ENCODE data around the gene PLA2G7. TPM values are rescaled to one million over a fixed set of nuclear protein-coding genes. Genes with fewer than 3 reads are reported as not detected.

PLA2G7 gene
- total and polyA plus RNA-seq, 2 of the 8 experiments (the other 6 are each of a cell fraction or from before 2014, with no cell fraction given), result 1.5 to 2.2 TPM

- CTCF ChIA-PET (ENCODE audit: partially characterized antibody), result interaction anchor here (1.3 to 2.5 kb wide), 3 partner anchors 21 to 26 kb away, joined by 3 to 5 read pairs (median 3); partner anchors contain the start of gene PLA2G7
- Histone ChIP-seq H2BK12ac (ENCODE audit: low read depth, low read length) (no peak overlapping the region), H3K23ac (ENCODE audit: insufficient read length) (no peak overlapping the region), H2AK5ac (ENCODE audit: low read depth, low read length) (no peak overlapping the region), H3K27me3 (replicated peaks in 1 of 4; ENCODE audit: control insufficient read depth in 3 of 4, extremely low read depth in 1 of 4, insufficient read depth in 3 of 4, low read length in 3 of 4) (no peaks in the 10 kb centered on the region), H2AFZ (ENCODE audit: low read length) (no peak overlapping the region), H4K91ac (replicated peaks; ENCODE audit: insufficient read length, low read length) (no peak overlapping the region), H2BK15ac (ENCODE audit: low read length) (no peak overlapping the region), H3K79me1 (ENCODE audit: low read depth, low read length) (no peaks in the 10 kb centered on the region), H3K9me3 (ENCODE audit: insufficient read depth in 2 of 2, low read depth in 1 of 2, low read length in 1 of 2) (no peaks in the 10 kb centered on the region), H3K4ac (replicated peaks; ENCODE audit: insufficient read length, low read depth, low read length) (no peak overlapping the region), H3K79me2 (ENCODE audit: control insufficient read depth in 1 of 2, insufficient read depth in 2 of 2, low read length in 2 of 2) (no peaks in the 10 kb centered on the region), H3K18ac (ENCODE audit: extremely low read depth, low read length) (no peak overlapping the region), H3K14ac (ENCODE audit: insufficient read length) (no peak overlapping the region), H2BK120ac (replicated peaks; ENCODE audit: low read depth, low read length) (no peak overlapping the region), H3K4me2 (ENCODE audit: insufficient read depth in 1 of 2, low read depth in 2 of 2, low read length in 2 of 2) (peak overlapping the region in 1 of 2 experiments; percentile 25; a peak in 1 of 4 replicates), H4K20me1 (replicated peaks in 1 of 2; ENCODE audit: control insufficient read depth in 1 of 2, insufficient read depth in 2 of 2, low read length in 2 of 2) (no peaks in the 10 kb centered on the region), H3K4me3 (ENCODE audit: extremely low read depth in 1 of 4, insufficient read depth in 2 of 4, low read depth in 3 of 4, low read length in 4 of 4) (no peak overlapping the region), H3K27ac (ENCODE audit: low read depth, low read length) (no peak overlapping the region), H4K5ac (ENCODE audit: insufficient read length, low read depth, low read length) (no peak overlapping the region), H3K4me1 (replicated peaks in 1 of 4; ENCODE audit: control insufficient read depth in 3 of 4, insufficient read depth in 4 of 4, low read length in 3 of 4) (peaks cover 0 to 7% (median 3%) of the 10 kb centered on the region in 4 experiments; a peak in 3 of 7 replicates), H2BK20ac (ENCODE audit: low read length) (no peak overlapping the region), H3K9ac (replicated peaks in 1 of 4; ENCODE audit: extremely low read depth in 1 of 4, low read depth in 3 of 4, low read length in 3 of 4) (no peak overlapping the region), H3K36me3 (ENCODE audit: control insufficient read depth in 2 of 4, insufficient read depth in 4 of 4, low read length in 3 of 4) (no peaks in the 10 kb centered on the region), H2BK5ac (ENCODE audit: low read depth, low read length) (no peak overlapping the region), H4K8ac (ENCODE audit: extremely low read depth, insufficient read depth, low read length) (no peak overlapping the region), H3K56ac (replicated peaks; ENCODE audit: insufficient read length, low read depth, low read length) (no peak overlapping the region), H3K23me2 (ENCODE audit: low read depth, low read length) (no peaks in the 10 kb centered on the region)
- DNase-seq (ENCODE audit: low read depth in 1 of 2, low spot score in 2 of 2) (no peak), FAIRE-seq (no peak)
- WGBS, 2 experiments (ENCODE audit: extremely low coverage in 1 of 2, insufficient coverage in 1 of 2, insufficient read length in 1 of 2, insufficient replicate concordance in 2 of 2, low coverage in 1 of 2, low lambda C conversion rate in 2 of 2, missing lambda C conversion rate in 1 of 2), result 78 to 100% methylated on average over 1 to 7 of the region's 7 CpGs
- POLR2A ChIA-PET (ENCODE audit: partially characterized antibody), result no interaction called here
- TF ChIP-seq TAF7 (optimal IDR thresholded peaks at IDR 0.05; ENCODE audit: borderline replicate concordance, low read depth, low read length) (no peak), MAFK (IDR thresholded peaks at IDR 0.05; ENCODE audit: low read depth, low read length) (no peak), KDM5A (IDR thresholded peaks at IDR 0.05; ENCODE audit: low read length) (no peak), BACH1 (IDR thresholded peaks at IDR 0.05; ENCODE audit: low read length) (no peak), ZNF274 (IDR thresholded peaks at IDR 0.05; ENCODE audit: borderline replicate concordance, extremely low read depth, low read length) (no peak), EP300 (IDR thresholded peaks at IDR 0.05; ENCODE audit: borderline replicate concordance in 1 of 2, low read depth in 2 of 2, low read length in 2 of 2) (no peak), CREB1 (IDR thresholded peaks at IDR 0.05) (no peak), CHD2 (IDR thresholded peaks at IDR 0.05; ENCODE audit: low read length) (no peak), RAD21 (IDR thresholded peaks at IDR 0.05 in 1 of 2, conservative IDR thresholded peaks at IDR 0.05 in 1 of 2; ENCODE audit: low read depth in 2 of 2, low read length in 2 of 2) (no peak), SP2 (IDR thresholded peaks at IDR 0.05; ENCODE audit: low read length) (no peak), SIN3A (conservative IDR thresholded peaks at IDR 0.05 in 1 of 2, IDR thresholded peaks at IDR 0.05 in 1 of 2; ENCODE audit: low read depth in 1 of 2, low read length in 2 of 2) (no peak), BCL11A (IDR thresholded peaks at IDR 0.05; ENCODE audit: low read depth in 2 of 2, low read length in 2 of 2) (no peak), TAF1 (IDR thresholded peaks at IDR 0.05; ENCODE audit: low read depth, low read length) (no peak)
These were observed 21.5 kb upstream of the PLA2G7 start for GRCh38 chr6:46756469-46757213.

Measured in H1 (cell line).